OCI-LY7 (cell line): ENCODE measurements around the gene SLC32A1. TPM values are rescaled to one million over a fixed set of nuclear protein-coding genes. Genes with fewer than 3 reads are reported as not detected.

Source experiments
- BruUV-seq: library from RNA; stranded (reverse); fragments of 400-500 nt; replicated peaks from 2 replicates; lab custom pipeline; 2021; lab: Mats Ljungman, UMichigan
- CTCF ChIA-PET: fragments of 300-600 bp; sonication (Branson Sonifier 250); formaldehyde crosslinking; loops from one replicate; lab custom pipeline; 2022; ENCODE audit warnings: antibody characterized with exemption; ENCODE audit not compliant: unreplicated experiment; lab: Charles Lee
- POLR2A ChIA-PET: fragments of 300-600 bp; sonication (Branson Sonifier 250); formaldehyde crosslinking; loops from one replicate; lab custom pipeline; 2022; ENCODE audit warnings: antibody characterized with exemption; lab: Charles Lee
- DNase-seq: peaks from one replicate; pipeline ENCODE4 v3.0.0-alpha.2; 2015; ENCODE audit warnings: low spot score
- H2AFZ ChIP-seq: fragments of 200-600 bp; sonication (generic), shearing (Covaris generic); 2 replicates; pipeline ENCODE4 v1.6.1; 2014; ENCODE audit warnings: mild to moderate bottlenecking, antibody characterized with exemption, low read length, moderate library complexity
- H3K27ac ChIP-seq: fragments of 200-600 bp; sonication (generic); 2 replicates; pipeline ENCODE4 v1.5.1; 2014; ENCODE audit warnings: mixed run types, low read depth, mild to moderate bottlenecking, moderate library complexity, low read length, inconsistent platforms; ENCODE audit not compliant: poor library complexity, severe bottlenecking
- H3K36me3 ChIP-seq: fragments of 200-600 bp; sonication (generic); 2 replicates; pipeline ENCODE4 v1.6.1; 2014; ENCODE audit warnings: mild to moderate bottlenecking, antibody characterized with exemption, low read length, moderate library complexity, mixed read lengths; ENCODE audit not compliant: insufficient read depth
- H3K4me1 ChIP-seq: fragments of 200-600 bp; sonication (generic); 2 replicates; pipeline ENCODE4 v1.5.1; 2014; ENCODE audit warnings: mild to moderate bottlenecking, low read length; ENCODE audit not compliant: insufficient read depth, poor library complexity, severe bottlenecking
- H3K4me2 ChIP-seq: fragments of 200-600 bp; sonication (generic); 2 replicates; pipeline ENCODE4 v1.6.1; 2014; ENCODE audit warnings: mild to moderate bottlenecking, low read length
- H3K4me3 ChIP-seq: fragments of 200-600 bp; sonication (generic); 2 replicates; pipeline ENCODE4 v1.5.1; 2014; ENCODE audit warnings: mild to moderate bottlenecking, low read depth, low read length; ENCODE audit not compliant: poor library complexity, severe bottlenecking
- H3K79me2 ChIP-seq: fragments of 200-600 bp; sonication (generic); 2 replicates; pipeline ENCODE4 v1.6.1; 2016; ENCODE audit warnings: low read depth, mild to moderate bottlenecking, low read length, moderate library complexity, mixed read lengths; ENCODE audit not compliant: insufficient read depth
- H3K9me2 ChIP-seq: fragments of 200-600 bp; sonication (generic); 2 replicates; pipeline ENCODE4 v1.6.1; 2016; ENCODE audit warnings: mild to moderate bottlenecking, low read length, mixed read lengths; ENCODE audit not compliant: insufficient read depth
- H3K9me3 ChIP-seq: fragments of 200-600 bp; sonication (generic); 2 replicates; pipeline ENCODE4 v1.6.1; 2014; ENCODE audit warnings: mild to moderate bottlenecking, mixed run types, low read length, mixed read lengths
- H4K20me1 ChIP-seq: fragments of 200-600 bp; sonication (generic); 2 replicates; pipeline ENCODE4 v1.6.1; 2014; ENCODE audit warnings: mild to moderate bottlenecking, antibody characterized with exemption, low read length, moderate library complexity, mixed read lengths; ENCODE audit not compliant: insufficient read depth
- CTCF ChIP-seq: fragments of 200-600 bp; sonication (generic); conservative IDR thresholded peaks from 2 replicates; pipeline ENCODE4 v1.5.1; 2014; ENCODE audit warnings: mild to moderate bottlenecking, antibody characterized with exemption, low read length, moderate library complexity, mixed read lengths
- EZH2phosphoT487 ChIP-seq: fragments of 200-600 bp; sonication (generic); IDR thresholded peaks from 2 replicates; pipeline ENCODE4 v1.6.1; 2018; ENCODE audit warnings: low read depth, borderline replicate concordance, mild to moderate bottlenecking, mixed run types, antibody characterized with exemption, low read length, moderate library complexity, mixed read lengths
- intact Hi-C: fragments of 100-400 bp; cut with micrococcal nuclease; formaldehyde crosslinking; loops from one replicate; pipeline ENCODE4 v1.10.0; 2022; ENCODE audit not compliant: unreplicated experiment
- total RNA-seq, 2 experiments: library from RNA; depleted of rRNA in 1 of 2; stranded (reverse); fragments of >200 nt in 1 of 2; shearing (Covaris generic) in 1 of 2; gene quantifications; 2 replicates each; pipeline ENCODE4 v1.2.3, GENCODE V29; 2014 to 2022

The SLC32A1 gene
- total RNA-seq, 2 experiments from 2014 or later, result not detected

DNA sequence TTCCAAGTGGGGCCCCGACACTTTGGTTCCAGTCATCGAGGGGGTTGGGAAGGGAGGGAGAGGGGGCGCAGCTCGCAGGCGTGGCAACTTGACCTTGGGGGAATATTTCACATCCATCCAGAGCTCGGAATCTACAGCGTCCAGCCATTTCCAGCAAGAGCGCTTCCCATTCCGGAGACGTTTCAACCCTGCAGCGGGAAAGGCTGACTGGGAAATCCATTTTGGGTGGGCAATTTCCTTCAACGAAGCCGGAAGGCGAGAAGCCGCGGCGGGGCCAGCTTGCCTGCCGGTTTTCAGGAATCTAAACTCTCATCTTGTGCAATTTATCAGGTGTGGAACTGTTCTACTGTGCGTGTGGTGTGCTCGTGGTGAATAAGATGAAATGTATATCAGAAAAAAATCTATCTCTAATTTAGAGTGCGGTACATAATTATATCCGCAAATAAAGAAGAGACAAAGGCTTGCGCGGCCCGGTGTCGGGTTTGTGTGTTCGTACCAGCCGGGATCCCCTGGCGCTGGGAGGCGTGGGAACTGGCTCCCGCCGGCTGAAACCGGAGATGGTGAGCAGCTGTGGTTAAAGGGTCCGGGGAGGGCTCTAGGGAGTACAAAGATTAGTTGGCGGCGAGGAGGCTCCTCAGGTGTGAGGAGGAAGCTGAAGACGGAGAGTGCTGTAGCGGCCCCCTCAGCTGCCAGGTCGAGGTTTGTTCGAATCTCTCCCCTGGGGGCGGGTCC is 4.8 kb downstream of the SLC32A1 start:
- intact Hi-C loops, result no loop called here

GRCh38 chr20:38729767-38730166 is 5.5 kb downstream of the SLC32A1 start:
- no peaks in the 10 kb centered on the region for H3K36me3 ChIP-seq
- ChIA-PET CTCF (interaction anchor here (0.9 kb wide), 1 partner anchor 30 kb away, joined by 3 read pairs; no protein-coding TSS in a partner anchor), POLR2A (interaction anchor here (1.0 kb wide), 1 partner anchor 19 kb away, joined by 6 read pairs; the partner anchor contains the start of gene ACTR5)
- no peaks in the 10 kb centered on the region for H4K20me1 ChIP-seq
- H3K9me3 ChIP-seq, result no peaks in the 10 kb centered on the region
- H3K79me2 ChIP-seq, result no peaks in the 10 kb centered on the region
- TF ChIP-seq EZH2phosphoT487 (no peak), CTCF (no peak)
- H3K4me3 ChIP-seq, result no peak overlapping the region
- DNase-seq, result no peak
- H2AFZ ChIP-seq, result no peak overlapping the region
- H3K4me2 ChIP-seq, result no peak overlapping the region
- H3K27ac ChIP-seq, result no peak overlapping the region
- BruUV-seq, result no TSS peak
- no peaks in the 10 kb centered on the region for H3K9me2 ChIP-seq
- intact Hi-C loops, result loop anchor here (5.0 kb wide), 2 partner anchors 97 to 163 kb away; no protein-coding TSS in a partner anchor
- peaks cover 15% of the 10 kb centered on the region for H3K4me1 ChIP-seq

More for the DNA sequence above, 4.8 kb downstream of the SLC32A1 start:
- Histone ChIP-seq H3K9me3 (no peaks in the 10 kb centered on the region), H3K79me2 (no peaks in the 10 kb centered on the region), H3K4me3 (no peak overlapping the region), H4K20me1 (no peaks in the 10 kb centered on the region), H3K4me2 (no peak overlapping the region), H3K9me2 (no peaks in the 10 kb centered on the region), H2AFZ (no peak overlapping the region), H3K36me3 (no peaks in the 10 kb centered on the region), H3K4me1 (peaks cover 17% of the 10 kb centered on the region), H3K27ac (no peak overlapping the region)
- CTCF ChIA-PET, result interaction anchor here (0.9 kb wide), 1 partner anchor 31 kb away, joined by 3 read pairs; no protein-coding TSS in a partner anchor
- no peak for DNase-seq
- POLR2A ChIA-PET, result interaction anchor here (1.0 kb wide), 1 partner anchor 19 kb away, joined by 6 read pairs; the partner anchor contains the start of gene ACTR5
- BruUV-seq, result no TSS peak
- TF ChIP-seq EZH2phosphoT487, result no peak
- no peak for TF ChIP-seq CTCF
